HEK293 (cell line): ENCODE results near the gene PPP1R3F.

Experiments
- CTCF ChIA-PET: fragments of 350-600 bp; formaldehyde crosslinking; extraction: SDS; loops from one replicate; lab custom pipeline; 2021; ENCODE audit warnings: antibody characterized with exemption; lab: Yijun Ruan, JAX
- POLR2A ChIA-PET: fragments of 300-600 bp; formaldehyde crosslinking; extraction: SDS; loops from one replicate; lab custom pipeline; 2020; ENCODE audit warnings: antibody characterized with exemption, inconsistent platforms; lab: Yijun Ruan, JAX
- H3K27ac ChIP-seq: fragments of 200-500 bp; sonication (Bioruptor generic); 2 replicates; pipeline ENCODE4 v1.5.1; 2014; ENCODE audit warnings: low read depth, low read length, control low read depth, inconsistent platforms; ENCODE audit errors: extremely low read depth
- H3K36me3 ChIP-seq, 2 experiments: fragments of 200-500 bp in 1 of 2; sonication (Bioruptor generic) in 1 of 2; 1 replicate in 1 of 2; 2 replicates in 1 of 2; pipeline ENCODE4 v1.5.1; 2014 to 2017; ENCODE audit warnings: inconsistent platforms in 2 of 2, low read length in 2 of 2; ENCODE audit not compliant: control insufficient read depth in 2 of 2, insufficient read depth in 1 of 2
- H3K4me1 ChIP-seq: fragments of 200-500 bp; sonication (Bioruptor generic); 2 replicates; pipeline ENCODE4 v1.5.1; 2014; ENCODE audit warnings: mild to moderate bottlenecking, low read length, inconsistent platforms; ENCODE audit not compliant: control insufficient read depth, insufficient read depth
- H3K4me3 ChIP-seq: 2 replicates; pipeline ENCODE4 v1.5.1; 2011; ENCODE audit warnings: low read depth, mild to moderate bottlenecking, control low read depth, low read length, moderate library complexity
- H3K9me3 ChIP-seq: fragments of 200-500 bp; sonication (Bioruptor generic); 2 replicates; pipeline ENCODE4 v1.5.1; 2014; ENCODE audit warnings: low read depth, low read length, inconsistent platforms; ENCODE audit not compliant: control insufficient read depth, insufficient read depth
- BCL11A ChIP-seq: fragments of 450-650 bp; formaldehyde crosslinking; IDR thresholded peaks from 2 replicates; pipeline ENCODE4 v1.5.1; 2016; ENCODE audit warnings: low read depth, missing biosample characterization, missing genetic modification characterization
- BCL11B ChIP-seq: fragments of 450-650 bp; formaldehyde crosslinking; IDR thresholded peaks from 2 replicates; pipeline ENCODE4 v1.5.1; 2016; ENCODE audit warnings: low read depth, missing biosample characterization, missing genetic modification characterization
- EGR2 ChIP-seq: fragments of 450-650 bp; formaldehyde crosslinking; IDR thresholded peaks from 2 replicates; pipeline ENCODE4 v1.5.1; 2016; ENCODE audit warnings: low read depth, missing biosample characterization, missing genetic modification characterization
- GLI4 ChIP-seq: fragments of 450-650 bp; formaldehyde crosslinking; IDR thresholded peaks from 2 replicates; pipeline ENCODE4 v1.5.1; 2016; ENCODE audit warnings: missing biosample characterization, missing genetic modification characterization
- KLF1 ChIP-seq: fragments of 450-650 bp; formaldehyde crosslinking; IDR thresholded peaks from 2 replicates; pipeline ENCODE4 v1.5.1; 2016; ENCODE audit warnings: missing biosample characterization, missing genetic modification characterization
- ZNF561 ChIP-seq: fragments of 450-650 bp; IDR thresholded peaks from 2 replicates; pipeline ENCODE4 v1.5.1; 2018; ENCODE audit warnings: missing biosample characterization, missing genetic modification characterization, borderline replicate concordance
- ZNF600 ChIP-seq: fragments of 450-650 bp; formaldehyde crosslinking; IDR thresholded peaks from 2 replicates; pipeline ENCODE4 v1.5.1; 2016; ENCODE audit warnings: missing biosample characterization, missing genetic modification characterization
- ZNF610 ChIP-seq: fragments of 450-650 bp; formaldehyde crosslinking; IDR thresholded peaks from 2 replicates; pipeline ENCODE4 v1.5.1; 2016; ENCODE audit warnings: missing biosample characterization, missing genetic modification characterization, borderline replicate concordance
- ZNF701 ChIP-seq: fragments of 450-650 bp; formaldehyde crosslinking; IDR thresholded peaks from 2 replicates; pipeline ENCODE4 v1.5.1; 2016; ENCODE audit warnings: missing biosample characterization, missing genetic modification characterization
- ZNF707 ChIP-seq: fragments of 450-650 bp; formaldehyde crosslinking; IDR thresholded peaks from 2 replicates; pipeline ENCODE4 v1.5.1; 2016; ENCODE audit warnings: missing biosample characterization, missing genetic modification characterization
- TF ChIP-seq, protein P1 (sequence below): fragments of 450-650 bp; formaldehyde crosslinking; IDR thresholded peaks from 2 replicates; pipeline ENCODE4 v1.5.1; 2016; ENCODE audit warnings: missing biosample characterization, missing genetic modification characterization

Gene PPP1R3F

GRCh38 chrX:49230500-49231232 is 38.9 kb upstream of the PPP1R3F start:
- H3K27ac ChIP-seq: no peak overlapping the region
- H3K4me3 ChIP-seq: no peak overlapping the region
- H3K4me1 ChIP-seq: no peaks in the 10 kb centered on the region
- TF ChIP-seq ZNF701 (tag by site-specific recombination) (no peak), ZNF600 (tag by site-specific recombination) (no peak), EGR2 (tag by site-specific recombination) (0 out of 2 replicates have a peak, but pooled peaks have one; percentile 6), BCL11A (tag by site-specific recombination) (no peak), KLF1 (tag by site-specific recombination) (peak; percentile 54)
- H3K9me3 ChIP-seq: no peaks in the 10 kb centered on the region
- no peaks in the 10 kb centered on the region for H3K36me3 ChIP-seq
- CTCF ChIA-PET: no interaction called here
- POLR2A ChIA-PET: no interaction called here

DNA sequence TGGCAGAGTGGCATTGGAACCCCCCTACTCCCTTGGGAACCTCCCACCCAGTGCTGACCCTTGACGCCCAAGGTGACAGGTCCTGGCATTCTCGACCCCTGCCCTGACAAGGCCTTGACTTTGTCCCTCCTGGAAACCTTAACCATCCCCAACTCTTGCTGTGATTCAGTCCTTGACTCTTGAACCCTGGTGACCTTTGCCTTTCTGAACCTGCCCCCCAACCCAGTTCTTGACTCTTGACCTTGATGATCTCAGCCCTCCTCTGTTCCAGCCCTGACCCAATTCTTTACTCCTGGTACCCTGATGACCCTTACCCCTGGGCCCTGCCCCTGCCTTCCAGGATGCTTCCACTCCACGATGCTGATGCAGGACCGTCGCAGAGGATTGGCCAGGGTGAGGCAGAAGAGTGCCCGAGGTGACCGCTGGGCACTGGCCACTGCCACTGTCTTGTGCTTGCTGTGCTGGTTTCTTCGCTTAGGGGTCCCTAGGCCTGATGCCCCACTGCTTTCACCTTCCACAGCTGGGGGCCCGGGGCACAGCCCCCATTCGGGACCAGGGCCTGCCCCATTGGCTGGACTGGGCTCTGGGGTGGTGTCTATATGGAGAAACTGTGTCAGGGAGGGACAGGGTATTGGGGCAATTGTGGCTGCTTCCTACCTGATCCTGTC is 38.1 kb upstream of the PPP1R3F start:
- no peak overlapping the region for H3K4me3 ChIP-seq
- ChIA-PET CTCF (no interaction called here), POLR2A (no interaction called here)
- no peaks in the 10 kb centered on the region for H3K36me3 ChIP-seq
- TF ChIP-seq ZNF610 (tag by site-specific recombination) (no peak), BCL11B (tag by site-specific recombination) (peak; percentile 65; the same call in 1 of the 2 replicates)
- no peak overlapping the region for H3K27ac ChIP-seq
- no peaks in the 10 kb centered on the region for H3K4me1 ChIP-seq
- H3K9me3 ChIP-seq: no peaks in the 10 kb centered on the region

DNA sequence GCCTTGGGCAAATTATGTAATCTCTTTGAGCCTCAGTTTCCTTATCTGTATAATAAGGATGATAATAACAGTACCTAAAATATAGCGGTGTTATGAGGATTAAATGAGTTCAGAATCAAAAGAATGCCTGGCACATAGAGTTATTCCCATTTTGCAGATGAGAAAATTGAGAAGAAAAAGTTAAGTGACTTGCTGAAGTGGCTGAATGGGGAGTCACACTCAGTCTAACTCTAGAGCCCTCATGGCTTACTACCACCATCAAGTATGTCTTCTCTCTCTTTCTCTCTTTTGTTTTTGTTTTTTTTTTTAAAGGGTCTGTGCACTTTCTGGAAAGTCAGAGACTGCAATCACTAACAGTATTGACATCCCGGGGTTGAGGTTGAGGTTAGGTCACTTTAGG is 37.1 kb upstream of the PPP1R3F start:
- CTCF ChIA-PET: no interaction called here
- TF ChIP-seq GLI4 (tag by site-specific recombination): no peak

DNA sequence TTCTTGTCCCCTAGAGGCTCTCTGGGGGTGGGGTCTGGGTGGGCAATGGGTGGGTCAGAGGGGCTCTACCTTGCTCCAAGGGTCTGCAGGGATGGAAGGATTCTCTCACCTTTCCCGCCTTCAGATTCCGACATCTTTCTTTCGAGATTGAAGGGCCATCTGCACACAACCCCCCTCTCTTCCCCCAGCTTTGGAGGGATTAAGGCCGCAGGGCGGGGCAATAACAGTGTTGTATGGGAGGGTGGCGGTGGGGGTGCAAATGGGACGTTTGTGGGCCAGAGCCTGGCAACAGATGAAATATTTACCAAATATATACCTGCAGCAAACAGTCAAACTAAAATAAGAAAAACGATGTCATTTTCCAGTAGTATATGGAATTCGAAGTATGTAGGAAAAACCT is 36.4 kb upstream of the PPP1R3F start, which contains the start of gene CACNA1F:
Gene CACNA1F, minus strand, starts transcription at position 165 of the 400 bp plus-strand sequence. Its CDS starts 31 bp downstream, at position 134.
- Histone ChIP-seq H3K4me3 (no peak within 1 kb of the TSS), H3K36me3 (no peaks in the 10 kb centered on the region), H3K9me3 (no peaks in the 10 kb centered on the region), H3K4me1 (no peaks in the 10 kb centered on the region), H3K27ac (no peak within 1 kb of the TSS)
- CTCF ChIA-PET: no interaction called here
- no peak for TF ChIP-seq ZNF707 (tag by site-specific recombination)
- TF ChIP-seq ZNF561 (tag by site-specific recombination): no peak
- TF ChIP-seq, protein P1, sequence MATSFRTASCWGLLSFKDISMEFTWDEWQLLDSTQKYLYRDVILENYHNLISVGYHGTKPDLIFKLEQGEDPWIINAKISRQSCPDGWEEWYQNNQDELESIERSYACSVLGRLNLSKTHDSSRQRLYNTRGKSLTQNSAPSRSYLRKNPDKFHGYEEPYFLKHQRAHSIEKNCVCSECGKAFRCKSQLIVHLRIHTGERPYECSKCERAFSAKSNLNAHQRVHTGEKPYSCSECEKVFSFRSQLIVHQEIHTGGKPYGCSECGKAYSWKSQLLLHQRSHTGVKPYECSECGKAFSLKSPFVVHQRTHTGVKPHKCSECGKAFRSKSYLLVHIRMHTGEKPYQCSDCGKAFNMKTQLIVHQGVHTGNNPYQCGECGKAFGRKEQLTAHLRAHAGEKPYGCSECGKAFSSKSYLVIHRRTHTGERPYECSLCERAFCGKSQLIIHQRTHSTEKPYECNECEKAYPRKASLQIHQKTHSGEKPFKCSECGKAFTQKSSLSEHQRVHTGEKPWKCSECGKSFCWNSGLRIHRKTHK (tag by site-specific recombination): no peak
- POLR2A ChIA-PET: no interaction called here

More for the DNA sequence above, 37.1 kb upstream of the PPP1R3F start:
- Histone ChIP-seq H3K27ac (no peak overlapping the region), H3K4me3 (no peak overlapping the region), H3K9me3 (no peaks in the 10 kb centered on the region), H3K4me1 (no peaks in the 10 kb centered on the region), H3K36me3 (no peaks in the 10 kb centered on the region)
- POLR2A ChIA-PET: no interaction called here
